K562 (cell line): Measurements from ENCODE around the gene KCTD7. TPM values are rescaled to one million over a fixed set of nuclear protein-coding genes. Genes with fewer than 3 reads are reported as not detected.

ENCODE experiments used
- ATF1 ChIP-seq, 2 experiments: fragments of 450-650 bp in 1 of 2; IDR thresholded peaks; 2 replicates each; pipeline ENCODE4 v1.6.1; 2016; ENCODE audit warnings: missing compliant biosample characterization in 1 of 2, missing genetic modification characterization in 1 of 2
- CHD2 ChIP-seq: IDR thresholded peaks from 2 replicates; pipeline ENCODE4 v1.6.1; 2011; ENCODE audit warnings: low read depth, low read length
- CHD4 ChIP-seq: fragments of 200-600 bp; sonication (generic); IDR thresholded peaks from 3 replicates; pipeline ENCODE4 v1.6.1; 2012; ENCODE audit warnings: low read depth, mild to moderate bottlenecking, mixed read lengths, low read length, inconsistent platforms; ENCODE audit not compliant: insufficient read depth, insufficient replicate concordance, poor library complexity, severe bottlenecking
- HCFC1 ChIP-seq: IDR thresholded peaks from 2 replicates; pipeline ENCODE4 v1.6.1; 2012; ENCODE audit warnings: low read depth, low read length, improper control_type of control experiment
- JUN ChIP-seq, 2 experiments: sonication (generic) in 1 of 2; formaldehyde crosslinking in 1 of 2; IDR thresholded peaks; 2 replicates each; pipeline versions ENCODE4 v1.6.1 to v1.8.0; 2012 to 2022; ENCODE audit warnings: borderline replicate concordance in 2 of 2, mild to moderate bottlenecking in 2 of 2, improper control_type of control experiment in 1 of 2, low read depth in 1 of 2, low read length in 1 of 2, missing genetic modification reagents in 1 of 2
- MTA2 ChIP-seq: fragments of 450-650 bp; IDR thresholded peaks from 2 replicates; pipeline ENCODE4 v1.6.1; 2016; ENCODE audit warnings: low read depth
- NELFE ChIP-seq: IDR thresholded peaks from 2 replicates; pipeline ENCODE4 v1.6.1; 2011; ENCODE audit warnings: mild to moderate bottlenecking; ENCODE audit not compliant: insufficient read depth, insufficient read length
- NR2C1 ChIP-seq, 2 experiments: fragments of 450-650 bp; IDR thresholded peaks; 2 replicates each; pipeline ENCODE4 v1.6.1; 2017; ENCODE audit warnings: mild to moderate bottlenecking in 2 of 2, antibody characterized with exemption in 1 of 2, inconsistent platforms in 1 of 2, missing compliant biosample characterization in 1 of 2, missing genetic modification characterization in 1 of 2
- RAD51 ChIP-seq: fragments of 450-650 bp; IDR thresholded peaks from 2 replicates; pipeline ENCODE4 v1.7.1; 2016; ENCODE audit warnings: low read depth, mild to moderate bottlenecking, borderline replicate concordance
- RFX5 ChIP-seq: IDR thresholded peaks from 2 replicates; pipeline ENCODE4 v1.6.1; 2011; ENCODE audit warnings: low read depth, mild to moderate bottlenecking, improper control_type of control experiment, low read length
- SNRNP70 ChIP-seq: fragments of 200-400 bp; formaldehyde crosslinking; optimal IDR thresholded peaks from 2 replicates; pipeline ENCODE3; 2017; ENCODE audit warnings: low read depth, low read length
- SPI1 ChIP-seq: IDR thresholded peaks from 2 replicates; pipeline ENCODE4 v1.6.1; 2011; ENCODE audit warnings: low read depth, low read length, control low read depth, borderline replicate concordance
- TEAD2 ChIP-seq: fragments of 450-650 bp; IDR thresholded peaks from 2 replicates; pipeline ENCODE4 v1.6.1; 2016; ENCODE audit warnings: missing genetic modification characterization, control low read depth, missing compliant biosample characterization
- TOE1 ChIP-seq, 2 experiments: fragments of 450-650 bp in 1 of 2; sonication (generic) in 1 of 2; formaldehyde crosslinking in 1 of 2; IDR thresholded peaks; 2 replicates each; pipeline versions ENCODE4 v1.7.1 to v1.8.0; 2016 to 2022; ENCODE audit warnings: borderline replicate concordance in 2 of 2, mild to moderate bottlenecking in 2 of 2, antibody characterized with exemption in 1 of 2, inconsistent platforms in 1 of 2, low read depth in 1 of 2, missing genetic modification reagents in 1 of 2, moderate library complexity in 1 of 2
- ZBTB1 ChIP-seq: sonication (generic); formaldehyde crosslinking; IDR thresholded peaks from 2 replicates; pipeline ENCODE4 v1.8.1; 2023; ENCODE audit warnings: missing genetic modification reagents, low read depth, mild to moderate bottlenecking, borderline replicate concordance
- ZNF76 ChIP-seq: fragments of 250-450 bp; sonication (Bioruptor Pico); IDR thresholded peaks from 2 replicates; pipeline ENCODE4 v1.4.0; 2020; ENCODE audit warnings: mild to moderate bottlenecking, moderate library complexity, borderline replicate concordance
- ZNF766 ChIP-seq: fragments of 200-800 bp; sonication (Bioruptor generic); conservative IDR thresholded peaks from 2 replicates; pipeline ENCODE4 v1.6.1; 2016; ENCODE audit warnings: missing genetic modification characterization, missing compliant biosample characterization
- ZSCAN29 ChIP-seq: fragments of 450-650 bp; IDR thresholded peaks from 2 replicates; pipeline ENCODE4 v1.6.1; 2017
- polyA plus RNA-seq, 8 experiments: library from polyadenylated mRNA; depleted of rRNA in 4 of 8; stranded (reverse) in 5 of 8; unstranded in 3 of 8; fragments of >200 nt; fragmentation: Nextera tagmentation in 2 of 8; fragmentation: Illumina TruSeq in 1 of 8; extraction: Ambion mirVana in 2 of 8; extraction: Trizol in 1 of 8; gene quantifications; 2 replicates each; pipeline versions ENCODE4 v1.2.1 to v1.2.3, GENCODE V29; 2011 to 2014; ENCODE audit warnings: inconsistent platforms in 1 of 8, missing spikeins in 1 of 8
- total RNA-seq, 7 experiments: library from RNA; depleted of rRNA in 6 of 7; stranded (reverse); fragments of >200 nt in 6 of 7; fragmentation: Illumina TruSeq in 2 of 7; extraction: Trizol in 2 of 7; gene quantifications; 2 replicates each; pipeline versions ENCODE4 v1.2.1 to v1.2.3, GENCODE V29; 2011 to 2021; ENCODE audit warnings: low replicate concordance in 1 of 7
- TF ChIP-seq, protein P1 (sequence below): fragments of 450-650 bp; IDR thresholded peaks from 2 replicates; pipeline ENCODE4 v1.6.1; 2014; ENCODE audit warnings: low read depth, mild to moderate bottlenecking, moderate library complexity, borderline replicate concordance
- TF ChIP-seq, protein P2 (sequence below), 2 experiments: fragments of 450-650 bp; IDR thresholded peaks; 2 replicates each; pipeline ENCODE4 v1.6.1; 2016
- TF ChIP-seq, protein P3 (sequence below): sonication (generic); formaldehyde crosslinking; IDR thresholded peaks from 2 replicates; pipeline ENCODE4 v1.8.1; 2023; ENCODE audit warnings: mild to moderate bottlenecking, missing genetic modification reagents, moderate library complexity

Gene KCTD7
- total and polyA plus RNA-seq, 9 of the 15 experiments (the other 6 are each of a cell fraction or from before 2014, with no cell fraction given) = 1.5 to 26.0 (median 9.0) TPM

DNA sequence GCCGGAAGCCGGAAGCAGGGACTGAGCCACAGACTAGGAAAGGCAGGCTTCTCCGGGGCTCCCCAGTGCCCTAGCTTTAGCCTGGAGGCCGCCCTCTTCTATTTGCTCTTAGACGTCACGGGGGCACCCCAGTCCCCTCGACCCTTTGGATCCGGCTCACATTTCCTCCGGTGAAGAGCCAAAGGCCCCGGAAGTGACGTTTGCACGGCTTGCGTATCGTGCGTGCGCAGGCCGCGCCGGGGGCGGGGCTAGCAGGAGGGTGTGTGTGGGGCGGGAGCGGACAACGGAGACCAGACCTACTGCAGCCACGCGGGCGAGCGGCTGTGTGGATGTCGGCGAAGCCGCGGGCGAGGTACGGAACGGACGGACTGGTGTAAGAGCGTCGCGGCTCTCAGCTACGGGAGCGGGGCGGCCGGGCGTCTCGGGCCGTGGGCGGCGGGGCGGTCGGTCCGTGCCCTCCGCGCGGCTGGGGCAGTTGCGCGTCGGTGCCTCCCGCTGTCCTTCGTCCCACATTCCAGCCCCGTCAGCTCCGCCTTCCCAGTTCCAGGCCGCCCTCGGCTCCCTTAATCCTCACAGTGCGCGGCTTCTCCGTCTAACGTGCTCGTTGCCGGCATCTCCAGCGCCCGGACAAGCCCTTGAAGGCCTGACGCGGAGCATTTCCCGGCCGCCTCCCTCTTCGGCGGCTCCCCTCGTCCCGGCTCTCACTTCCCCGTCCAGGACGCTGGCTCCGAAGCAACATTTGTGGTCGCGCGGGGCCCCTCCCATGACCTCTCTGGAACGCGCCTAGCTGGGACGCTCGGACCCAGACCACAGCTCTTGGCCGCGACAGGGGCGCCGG lies 25.8 kb downstream of the KCTD7 start (continued):
- TF ChIP-seq NELFE (peak; percentile 47), SPI1 (peak; percentile 23; the same call in 1 of the 2 replicates), TEAD2 (tag) (no peak), JUN (IDR thresholded peaks at IDR 0.05; ENCODE audit: borderline replicate concordance, low read depth, low read length) (peak; percentile 72; the same call in 1 of the 2 replicates), JUN (CRISPR knock-in tag; IDR thresholded peaks at IDR 0.05; ENCODE audit: borderline replicate concordance) (peak; percentile 64; the same call in 1 of the 2 replicates), SNRNP70 (no peak), CHD4 (no peak), ZSCAN29 (0 out of 2 replicates have a peak, but pooled peaks have one; percentile 42), RAD51 (peak; percentile 61; the same call in 1 of the 2 replicates), NR2C1 (IDR thresholded peaks at IDR 0.05) (no peak), NR2C1 (tag; IDR thresholded peaks at IDR 0.05) (peak; percentile 47; the same call in 1 of the 2 replicates), HCFC1 (peak; percentile 72; the same call in 1 of the 2 replicates), TOE1 (IDR thresholded peaks at IDR 0.05; ENCODE audit: borderline replicate concordance) (peak; percentile 21; the same call in 1 of the 2 replicates), TOE1 (CRISPR knock-in tag; IDR thresholded peaks at IDR 0.05; ENCODE audit: borderline replicate concordance, low read depth) (0 out of 2 replicates have a peak, but pooled peaks have one; percentile 17), RFX5 (0 out of 2 replicates have a peak, but pooled peaks have one; percentile 47), ZNF76 (CRISPR knock-in tag) (peak; percentile 73; the same call in 1 of the 2 replicates), MTA2 (no peak), ZNF766 (CRISPR knock-in tag) (0 out of 2 replicates have a peak, but pooled peaks have one; percentile 27), ATF1 (CRISPR knock-in tag; IDR thresholded peaks at IDR 0.05) (peak; percentile 67), ATF1 (tag; IDR thresholded peaks at IDR 0.05) (peak; percentile 98), ZBTB1 (CRISPR knock-in tag) (peak; percentile 67; the same call in 1 of the 2 replicates), CHD2 (0 out of 2 replicates have a peak, but pooled peaks have one; percentile 15)
- TF ChIP-seq, protein P1, sequence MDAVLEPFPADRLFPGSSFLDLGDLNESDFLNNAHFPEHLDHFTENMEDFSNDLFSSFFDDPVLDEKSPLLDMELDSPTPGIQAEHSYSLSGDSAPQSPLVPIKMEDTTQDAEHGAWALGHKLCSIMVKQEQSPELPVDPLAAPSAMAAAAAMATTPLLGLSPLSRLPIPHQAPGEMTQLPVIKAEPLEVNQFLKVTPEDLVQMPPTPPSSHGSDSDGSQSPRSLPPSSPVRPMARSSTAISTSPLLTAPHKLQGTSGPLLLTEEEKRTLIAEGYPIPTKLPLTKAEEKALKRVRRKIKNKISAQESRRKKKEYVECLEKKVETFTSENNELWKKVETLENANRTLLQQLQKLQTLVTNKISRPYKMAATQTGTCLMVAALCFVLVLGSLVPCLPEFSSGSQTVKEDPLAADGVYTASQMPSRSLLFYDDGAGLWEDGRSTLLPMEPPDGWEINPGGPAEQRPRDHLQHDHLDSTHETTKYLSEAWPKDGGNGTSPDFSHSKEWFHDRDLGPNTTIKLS = peak; percentile 85
- TF ChIP-seq, protein P2, sequence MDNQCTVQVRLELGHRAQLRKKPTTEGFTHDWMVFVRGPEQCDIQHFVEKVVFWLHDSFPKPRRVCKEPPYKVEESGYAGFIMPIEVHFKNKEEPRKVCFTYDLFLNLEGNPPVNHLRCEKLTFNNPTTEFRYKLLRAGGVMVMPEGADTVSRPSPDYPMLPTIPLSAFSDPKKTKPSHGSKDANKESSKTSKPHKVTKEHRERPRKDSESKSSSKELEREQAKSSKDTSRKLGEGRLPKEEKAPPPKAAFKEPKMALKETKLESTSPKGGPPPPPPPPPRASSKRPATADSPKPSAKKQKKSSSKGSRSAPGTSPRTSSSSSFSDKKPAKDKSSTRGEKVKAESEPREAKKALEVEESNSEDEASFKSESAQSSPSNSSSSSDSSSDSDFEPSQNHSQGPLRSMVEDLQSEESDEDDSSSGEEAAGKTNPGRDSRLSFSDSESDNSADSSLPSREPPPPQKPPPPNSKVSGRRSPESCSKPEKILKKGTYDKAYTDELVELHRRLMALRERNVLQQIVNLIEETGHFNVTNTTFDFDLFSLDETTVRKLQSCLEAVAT (IDR thresholded peaks at IDR 0.05) = peak in 1 of 2 experiments; percentile 60; a peak in 1 of 4 replicates
- TF ChIP-seq, protein P3, sequence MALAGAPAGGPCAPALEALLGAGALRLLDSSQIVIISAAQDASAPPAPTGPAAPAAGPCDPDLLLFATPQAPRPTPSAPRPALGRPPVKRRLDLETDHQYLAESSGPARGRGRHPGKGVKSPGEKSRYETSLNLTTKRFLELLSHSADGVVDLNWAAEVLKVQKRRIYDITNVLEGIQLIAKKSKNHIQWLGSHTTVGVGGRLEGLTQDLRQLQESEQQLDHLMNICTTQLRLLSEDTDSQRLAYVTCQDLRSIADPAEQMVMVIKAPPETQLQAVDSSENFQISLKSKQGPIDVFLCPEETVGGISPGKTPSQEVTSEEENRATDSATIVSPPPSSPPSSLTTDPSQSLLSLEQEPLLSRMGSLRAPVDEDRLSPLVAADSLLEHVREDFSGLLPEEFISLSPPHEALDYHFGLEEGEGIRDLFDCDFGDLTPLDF (CRISPR knock-in tag) = peak; percentile 94
